Activated CD8-positive, alpha-beta T cell treated with anti-CD3 and anti-CD28 coated beads for 36 hours (primary cell): Measurements from ENCODE around the gene GRM2. TPM values are rescaled to one million over a fixed set of nuclear protein-coding genes. Genes with fewer than 3 reads are reported as not detected.

ENCODE experiments used
- ATAC-seq: fragments of 200-7000 bp; cut with Tn5 transposase; one replicate; pipeline ENCODE4 v1.10.0; 2021; ENCODE audit warnings: mild to moderate bottlenecking, moderate library complexity
- CTCF ChIA-PET: fragments of 350-600 bp; sonication (Branson Sonifier 250); formaldehyde crosslinking; loops from one replicate; lab custom pipeline; 2021; ENCODE audit warnings: antibody characterized with exemption; lab: Charles Lee
- POLR2A ChIA-PET: fragments of 350-600 bp; sonication (Branson Sonifier 250); formaldehyde crosslinking; loops from one replicate; lab custom pipeline; 2021; ENCODE audit warnings: antibody characterized with exemption; lab: Charles Lee
- DNase-seq: peaks from one replicate; pipeline ENCODE4 v3.0.0-alpha.2; 2020
- H3K27ac Mint-ChIP-seq: one replicate; pipeline ENCODE4 v1.8.0; 2021; ENCODE audit warnings: mild to moderate bottlenecking, mixed read lengths
- H3K27me3 Mint-ChIP-seq: one replicate; pipeline ENCODE4 v1.8.0; 2021; ENCODE audit warnings: mixed read lengths
- H3K36me3 Mint-ChIP-seq: one replicate; pipeline ENCODE4 v1.8.0; 2021; ENCODE audit warnings: low read depth, mixed read lengths
- H3K4me1 Mint-ChIP-seq: one replicate; pipeline ENCODE4 v1.8.0; 2021; ENCODE audit warnings: low read depth, mixed read lengths
- H3K4me3 Mint-ChIP-seq: one replicate; pipeline ENCODE4 v1.8.0; 2021; ENCODE audit warnings: mild to moderate bottlenecking, moderate library complexity, mixed read lengths
- H3K9me3 Mint-ChIP-seq: one replicate; pipeline ENCODE4 v1.8.0; 2021; ENCODE audit warnings: mixed read lengths
- CTCF ChIP-seq: fragments of 200-600 bp; IDR thresholded peaks from one replicate; pipeline ENCODE4 v1.8.0; 2022; ENCODE audit warnings: antibody characterized with exemption, mild to moderate bottlenecking
- intact Hi-C: fragments of 100-400 bp; cut with micrococcal nuclease; formaldehyde crosslinking; loops from one replicate; pipeline ENCODE4 v1.10.0; 2022
- total RNA-seq, 2 experiments: library from RNA; stranded (reverse); gene quantifications; one replicate each; pipeline ENCODE4 v1.2.3, GENCODE V29; 2021

GRM2 gene
- total RNA-seq, 2 experiments from 2014 or later, result 0.20 to 0.22 TPM

GRCh38 chr3:51717446-51717845, 10.6 kb downstream of the GRM2 start:
- Mint-ChIP-seq H3K9me3 (peaks cover under 1% of the 10 kb centered on the region), H3K27ac (no peak overlapping the region), H3K27me3 (no peaks in the 10 kb centered on the region), H3K4me3 (no peak overlapping the region), H3K4me1 (peaks cover 34% of the 10 kb centered on the region), H3K36me3 (no peaks in the 10 kb centered on the region)
- TF ChIP-seq CTCF, result no peak
- ChIA-PET POLR2A (no interaction called here), CTCF (interaction anchor here (3.3 to 6.7 kb wide), 4 partner anchors 7 to 81 kb away, joined by 20 to 84 read pairs (median 33); no protein-coding TSS in a partner anchor)
- DNase-seq (no peak), ATAC-seq (no peak)
- intact Hi-C loops, result no loop called here

- Mint-ChIP-seq H3K4me1 (peaks cover 35% of the 10 kb centered on the region), H3K27me3 (no peaks in the 10 kb centered on the region), H3K9me3 (peaks cover 2% of the 10 kb centered on the region), H3K27ac (no peak overlapping the region), H3K4me3 (no peak overlapping the region), H3K36me3 (no peaks in the 10 kb centered on the region)
- ChIA-PET POLR2A (interaction anchor here (1.5 kb wide), 1 partner anchor 13 kb away, joined by 4 read pairs; no protein-coding TSS in a partner anchor), CTCF (interaction anchor here (1.1 to 6.7 kb wide), 8 partner anchors 8 to 102 kb away, joined by 5 to 84 read pairs (median 17); no protein-coding TSS in a partner anchor)
- DNase-seq, result no peak
- ATAC-seq, result no peak
- intact Hi-C loops, result no loop called here
- no peak for TF ChIP-seq CTCF
Measured at GRCh38 chr3:51717947-51718346, 11.1 kb downstream of the GRM2 start.

- Mint-ChIP-seq H3K27ac (no peak overlapping the region), H3K36me3 (no peaks in the 10 kb centered on the region), H3K4me3 (no peak overlapping the region), H3K9me3 (peaks cover 2% of the 10 kb centered on the region), H3K27me3 (no peaks in the 10 kb centered on the region), H3K4me1 (peaks cover 35% of the 10 kb centered on the region)
- peak; percentile 90 for DNase-seq
- peak; percentile 95 for ATAC-seq
- POLR2A ChIA-PET, result interaction anchor here (0.9 to 1.5 kb wide), 3 partner anchors 8 to 83 kb away, joined by 3 to 5 read pairs (median 4); no protein-coding TSS in a partner anchor
- TF ChIP-seq CTCF, result peak; percentile 87
- CTCF ChIA-PET, result interaction anchor here (0.6 to 6.7 kb wide), 36 partner anchors 8 to 1553 kb away, joined by 3 to 84 read pairs (median 5); partner anchors contain the start of gene DCAF1
- intact Hi-C loops, result no loop called here
Measured at GRCh38 chr3:51718547-51719409, 11.9 kb downstream of the GRM2 start.

GRCh38 chr3:51719410-51720025, 12.7 kb downstream of the GRM2 start:
- H3K27ac Mint-ChIP-seq, result no peak overlapping the region
- intact Hi-C loops, result loop anchor here (5.0 kb wide), 1 partner anchor 83 kb away; no protein-coding TSS in a partner anchor
- POLR2A ChIA-PET, result interaction anchor here (0.9 to 1.5 kb wide), 4 partner anchors 9 to 83 kb away, joined by 3 to 5 read pairs (median 4); no protein-coding TSS in a partner anchor

More at GRCh38 chr3:51719410-51720025, 12.7 kb downstream of the GRM2 start:
- TF ChIP-seq CTCF, result no peak
- ATAC-seq (no peak), DNase-seq (no peak)
- Mint-ChIP-seq H3K4me1 (peaks cover 35% of the 10 kb centered on the region), H3K9me3 (peaks cover 2% of the 10 kb centered on the region), H3K27me3 (no peaks in the 10 kb centered on the region), H3K36me3 (no peaks in the 10 kb centered on the region), H3K4me3 (no peak overlapping the region)
- CTCF ChIA-PET, result interaction anchor here (0.8 to 6.7 kb wide), 30 partner anchors 9 to 219 kb away, joined by 3 to 84 read pairs (median 6); partner anchors contain the start of gene DCAF1
